Hepatocyte (in vitro differentiated cells): ENCODE measurements around the gene ALKBH7.
"Not testable (repeated sequence)": the region's sequence is repeated elsewhere in the genome, so short reads cannot be mapped to it uniquely, and the experiment has no call there.

ENCODE experiments used
- EZH2phosphoT487 ChIP-seq: fragments of 200-600 bp; sonication (generic); IDR thresholded peaks from one replicate; pipeline ENCODE4 v1.6.1; 2018; ENCODE audit warnings: antibody characterized with exemption, mild to moderate bottlenecking, low read depth, moderate library complexity; ENCODE audit not compliant: unreplicated experiment, severe bottlenecking
- TF ChIP-seq, protein P1 (sequence below): fragments of 200-600 bp; sonication (generic); IDR thresholded peaks from 2 replicates; pipeline ENCODE4 v1.5.1; 2016; ENCODE audit warnings: antibody characterized with exemption, mild to moderate bottlenecking; ENCODE audit not compliant: poor library complexity

DNA sequence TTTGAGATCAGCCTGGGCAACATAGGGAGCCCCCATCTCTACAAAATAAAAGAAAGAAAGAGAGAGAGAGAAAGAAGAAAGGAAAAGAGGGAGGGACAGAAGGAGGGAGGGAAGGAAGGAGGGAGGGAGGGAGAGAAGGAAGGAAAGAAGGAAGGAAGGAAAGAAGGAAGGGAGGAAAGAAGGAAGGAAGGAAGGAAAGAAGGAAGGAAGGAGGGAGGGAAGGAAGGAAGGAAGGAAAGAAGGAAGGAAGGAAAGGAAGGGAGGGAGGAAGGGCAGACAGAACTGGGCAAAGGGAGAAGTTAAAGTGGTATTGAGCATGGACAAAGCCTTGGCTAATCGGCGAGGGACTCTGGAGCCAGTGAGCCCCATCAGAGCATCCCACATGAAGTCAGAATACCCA, 23.3 kb upstream of the ALKBH7 start:
- TF ChIP-seq, protein P1, sequence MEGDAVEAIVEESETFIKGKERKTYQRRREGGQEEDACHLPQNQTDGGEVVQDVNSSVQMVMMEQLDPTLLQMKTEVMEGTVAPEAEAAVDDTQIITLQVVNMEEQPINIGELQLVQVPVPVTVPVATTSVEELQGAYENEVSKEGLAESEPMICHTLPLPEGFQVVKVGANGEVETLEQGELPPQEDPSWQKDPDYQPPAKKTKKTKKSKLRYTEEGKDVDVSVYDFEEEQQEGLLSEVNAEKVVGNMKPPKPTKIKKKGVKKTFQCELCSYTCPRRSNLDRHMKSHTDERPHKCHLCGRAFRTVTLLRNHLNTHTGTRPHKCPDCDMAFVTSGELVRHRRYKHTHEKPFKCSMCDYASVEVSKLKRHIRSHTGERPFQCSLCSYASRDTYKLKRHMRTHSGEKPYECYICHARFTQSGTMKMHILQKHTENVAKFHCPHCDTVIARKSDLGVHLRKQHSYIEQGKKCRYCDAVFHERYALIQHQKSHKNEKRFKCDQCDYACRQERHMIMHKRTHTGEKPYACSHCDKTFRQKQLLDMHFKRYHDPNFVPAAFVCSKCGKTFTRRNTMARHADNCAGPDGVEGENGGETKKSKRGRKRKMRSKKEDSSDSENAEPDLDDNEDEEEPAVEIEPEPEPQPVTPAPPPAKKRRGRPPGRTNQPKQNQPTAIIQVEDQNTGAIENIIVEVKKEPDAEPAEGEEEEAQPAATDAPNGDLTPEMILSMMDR = not testable (repeated sequence)
- not testable (repeated sequence) for TF ChIP-seq EZH2phosphoT487
